BLaER1 treated with 17β-estradiol and CSF1 and Interleukin-3, amounts not matched to agents 10 nM and 100 nM (cell line): Measurements from ENCODE around the gene SPANXN2.
"Not testable (repeated sequence)": the region's sequence is repeated elsewhere in the genome, so short reads cannot be mapped to it uniquely, and the experiment has no call there.

Experiments used
- H3K27ac ChIP-seq, 11 experiments: shearing (Covaris generic); formaldehyde crosslinking; 2 replicates each; pipeline ENCODE4 v1.8.1; 2022
- H3K27me3 ChIP-seq, 11 experiments: shearing (Covaris generic); formaldehyde crosslinking; 2 replicates each; pipeline ENCODE4 v1.8.1; 2022
- H3K36me3 ChIP-seq, 11 experiments: shearing (Covaris generic); formaldehyde crosslinking; 2 replicates each; pipeline ENCODE4 v1.8.1; 2022
- H3K4me1 ChIP-seq, 10 experiments: shearing (Covaris generic); formaldehyde crosslinking; 2 replicates each; pipeline ENCODE4 v1.8.1; 2022
- H3K4me2 ChIP-seq, 11 experiments: shearing (Covaris generic); formaldehyde crosslinking; 2 replicates each; pipeline ENCODE4 v1.8.1; 2022
- H3K4me3 ChIP-seq, 10 experiments: shearing (Covaris generic); formaldehyde crosslinking; 2 replicates each; pipeline ENCODE4 v1.8.1; 2022
- H3K9ac ChIP-seq, 11 experiments: shearing (Covaris generic); formaldehyde crosslinking; 2 replicates each; pipeline ENCODE4 v1.8.1; 2022
- H3K9me3 ChIP-seq, 11 experiments: shearing (Covaris generic); formaldehyde crosslinking; replicated peaks in 1 of 11; 2 replicates each; pipeline ENCODE4 v1.8.1; 2022
- H4K20me1 ChIP-seq, 11 experiments: shearing (Covaris generic); formaldehyde crosslinking; 2 replicates each; pipeline ENCODE4 v1.8.1; 2022
- Cebpa-rat ChIP-seq, 11 experiments: shearing (Covaris generic); IDR thresholded peaks; 2 replicates each; pipeline ENCODE4 v1.8.1; 2022

Gene SPANXN2, protein sequence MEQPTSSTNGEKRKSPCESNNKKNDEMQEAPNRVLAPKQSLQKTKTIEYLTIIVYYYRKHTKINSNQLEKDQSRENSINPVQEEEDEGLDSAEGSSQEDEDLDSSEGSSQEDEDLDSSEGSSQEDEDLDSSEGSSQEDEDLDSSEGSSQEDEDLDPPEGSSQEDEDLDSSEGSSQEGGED

DNA sequence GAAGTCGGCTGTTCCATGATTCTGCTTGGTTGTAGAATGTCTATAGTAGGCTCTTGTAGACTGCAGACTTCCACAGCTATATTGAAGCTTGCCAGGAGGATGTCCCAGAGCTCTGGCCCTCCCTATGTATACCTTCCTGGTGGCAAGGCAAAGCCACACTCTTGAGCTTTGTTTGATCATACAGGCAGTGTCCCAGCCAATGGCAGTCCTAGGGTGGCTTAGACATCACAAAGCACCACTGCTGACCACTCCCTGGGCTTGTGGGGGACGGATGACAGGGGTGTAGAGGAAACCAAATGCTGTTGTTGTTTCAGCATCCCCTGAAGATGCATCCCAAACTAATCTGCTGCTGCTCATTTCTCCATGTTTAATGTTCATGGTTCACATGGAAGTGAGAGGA, at the start of gene SPANXN2:
Gene SPANXN2 (minus strand): TSS at position 101 of the 400 bp plus-strand sequence. CDS start 84 bp downstream, at position 17.
- not testable (repeated sequence) for H3K27ac ChIP-seq, H3K9me3 ChIP-seq, H3K36me3 ChIP-seq, H4K20me1 ChIP-seq, H3K4me2 ChIP-seq, H3K4me1 ChIP-seq, H3K4me3 ChIP-seq, H3K9ac ChIP-seq
- H3K27me3 ChIP-seq: peaks cover 58 to 98% (median 91%) of the 10 kb centered on the region in 11 experiments

- no peaks in the 10 kb centered on the region for H3K36me3 ChIP-seq
- no peak for TF ChIP-seq Cebpa-rat (IDR thresholded peaks at IDR 0.05)
- peaks cover 44 to 55% (median 52%) of the 10 kb centered on the region in 11 experiments for H3K27me3 ChIP-seq
- H3K4me3 ChIP-seq: no peak overlapping the region
- H3K4me2 ChIP-seq: no peak overlapping the region
- H3K27ac ChIP-seq: no peak overlapping the region
- peaks cover 0 to 24% (median 13%) of the 10 kb centered on the region in 11 experiments; a peak in 13 of 22 replicates for H3K9me3 ChIP-seq
- H4K20me1 ChIP-seq: no peaks in the 10 kb centered on the region
- no peak overlapping the region for H3K9ac ChIP-seq
- H3K4me1 ChIP-seq: no peaks in the 10 kb centered on the region
These were observed 48.4 kb upstream of the SPANXN2 start for GRCh38 chrX:143768976-143769375.

DNA sequence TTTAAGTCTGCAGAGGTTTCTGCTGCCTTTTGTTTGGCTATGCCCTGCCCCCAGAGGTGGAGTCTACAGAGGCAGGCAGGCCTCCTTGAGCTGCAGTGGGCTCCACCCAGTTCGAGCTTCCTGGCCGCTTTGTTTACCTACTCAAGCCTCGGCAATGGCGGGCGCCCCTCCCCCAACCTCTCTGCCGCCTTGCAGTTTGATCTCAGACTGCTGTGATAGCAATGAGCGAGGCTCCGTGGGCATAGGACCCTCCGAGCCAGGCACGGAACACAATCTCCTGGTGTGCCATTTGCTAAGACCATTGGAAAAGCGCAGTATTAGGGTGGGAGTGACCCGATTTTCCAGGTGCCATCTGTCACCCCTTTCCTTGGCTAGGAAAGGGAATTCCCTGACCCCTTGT, 47.2 kb upstream of the SPANXN2 start:
- not testable (repeated sequence) for H4K20me1 ChIP-seq, H3K36me3 ChIP-seq, H3K9ac ChIP-seq, H3K4me1 ChIP-seq, H3K4me3 ChIP-seq, H3K4me2 ChIP-seq, H3K27ac ChIP-seq
- Histone ChIP-seq H3K27me3 (peaks cover 32 to 43% (median 41%) of the 10 kb centered on the region in 11 experiments), H3K9me3 (peaks cover 0 to 24% (median 13%) of the 10 kb centered on the region in 11 experiments; a peak in 13 of 22 replicates)

DNA sequence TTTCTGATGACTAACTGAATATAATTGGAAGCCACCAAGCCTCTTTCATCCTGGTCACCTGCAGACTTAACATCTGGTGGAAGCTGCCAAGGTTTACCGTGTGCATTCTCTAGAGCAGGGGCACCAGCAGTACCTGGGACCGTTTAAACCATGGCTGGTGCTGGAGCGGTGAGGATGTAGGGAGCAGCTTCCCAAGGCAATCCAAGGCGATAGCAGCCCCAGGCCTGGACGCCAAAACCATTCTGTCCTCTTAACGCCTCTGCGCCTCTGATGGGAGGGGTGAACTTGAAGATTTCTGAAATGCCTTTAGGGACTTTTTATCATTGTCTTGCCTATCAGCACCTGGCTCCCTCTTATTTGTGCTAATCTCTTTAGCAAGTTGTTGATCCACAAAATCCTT, 37.3 kb upstream of the SPANXN2 start:
- no peak overlapping the region for H3K27ac ChIP-seq
- H3K4me1 ChIP-seq: peaks cover 0 to 5% (median 0%) of the 10 kb centered on the region in 10 experiments; a peak in 1 of 20 replicates
- H3K36me3 ChIP-seq: no peaks in the 10 kb centered on the region
- H4K20me1 ChIP-seq: no peaks in the 10 kb centered on the region; a peak in 1 of 22 replicates
- no peak overlapping the region for H3K4me2 ChIP-seq
- no peak overlapping the region for H3K4me3 ChIP-seq
- H3K27me3 ChIP-seq: peaks cover 51 to 86% (median 75%) of the 10 kb centered on the region in 11 experiments
- H3K9me3 ChIP-seq: peaks cover 5 to 14% (median 10%) of the 10 kb centered on the region in 11 experiments; a peak in 19 of 22 replicates
- H3K9ac ChIP-seq: no peak overlapping the region
- no peak for TF ChIP-seq Cebpa-rat (IDR thresholded peaks at IDR 0.05)

DNA sequence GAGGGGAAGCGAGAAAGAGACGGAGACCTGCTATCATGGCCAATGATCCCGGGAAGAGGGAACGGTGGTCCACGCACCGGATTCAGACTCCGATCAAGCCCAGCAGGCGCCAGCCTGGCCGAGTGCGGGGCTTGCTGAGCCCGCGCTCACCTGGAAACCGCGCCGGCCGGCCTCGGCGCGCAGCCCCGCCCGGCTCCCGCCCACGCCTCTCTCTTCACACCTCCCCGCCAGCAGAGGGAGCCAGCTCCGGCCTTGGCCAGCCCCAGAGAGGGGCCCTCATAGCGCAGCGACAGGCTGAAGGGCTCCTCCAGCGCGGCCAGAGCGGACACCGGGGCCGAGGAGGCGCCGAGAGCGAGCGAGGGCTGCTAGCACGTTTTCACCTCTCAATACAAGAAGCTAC, 36.8 kb upstream of the SPANXN2 start:
- Histone ChIP-seq H3K27me3 (peaks cover 53 to 91% (median 80%) of the 10 kb centered on the region in 11 experiments), H3K4me2 (no peak overlapping the region), H3K27ac (no peak overlapping the region), H3K9me3 (peaks cover 5 to 14% (median 10%) of the 10 kb centered on the region in 11 experiments; a peak in 19 of 22 replicates), H3K4me1 (peaks cover 0 to 5% (median 0%) of the 10 kb centered on the region in 10 experiments; a peak in 1 of 20 replicates), H3K9ac (no peak overlapping the region), H3K36me3 (no peaks in the 10 kb centered on the region), H4K20me1 (no peaks in the 10 kb centered on the region; a peak in 1 of 22 replicates), H3K4me3 (no peak overlapping the region)
- no peak for TF ChIP-seq Cebpa-rat (IDR thresholded peaks at IDR 0.05)

DNA sequence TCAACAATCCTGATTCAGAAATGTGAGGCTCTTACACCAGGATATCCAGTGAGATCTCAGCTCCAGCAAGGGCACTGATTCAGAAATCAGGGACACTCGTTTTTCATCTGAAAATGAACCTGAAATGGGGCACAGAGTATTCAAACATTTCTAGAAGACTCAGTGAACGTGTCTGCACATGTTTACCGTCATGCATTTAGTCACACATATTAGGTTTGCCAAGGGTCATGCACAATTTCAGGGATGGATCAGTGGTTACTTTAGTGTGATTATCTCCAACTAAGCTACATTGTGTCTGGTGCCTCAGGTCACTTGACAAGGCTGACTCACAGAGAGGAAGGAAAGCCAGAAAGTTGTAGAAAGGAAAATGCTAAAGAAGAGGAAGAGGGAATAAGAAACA, 33.6 kb upstream of the SPANXN2 start:
- H3K27me3 ChIP-seq: peaks cover 57 to 93% (median 82%) of the 10 kb centered on the region in 11 experiments
- H3K4me1 ChIP-seq: peaks cover 0 to 5% (median 0%) of the 10 kb centered on the region in 10 experiments; a peak in 1 of 20 replicates
- H3K9me3 ChIP-seq: peaks cover 5 to 14% (median 10%) of the 10 kb centered on the region in 11 experiments; a peak in 19 of 22 replicates
- H3K4me3 ChIP-seq: no peak overlapping the region
- peak overlapping the region in 1 of 11 experiments; percentile 17; a peak in 1 of 22 replicates for H3K4me2 ChIP-seq
- no peak overlapping the region for H3K27ac ChIP-seq
- TF ChIP-seq Cebpa-rat (IDR thresholded peaks at IDR 0.05): no peak
- H4K20me1 ChIP-seq: no peaks in the 10 kb centered on the region; a peak in 1 of 22 replicates
- H3K36me3 ChIP-seq: no peaks in the 10 kb centered on the region
- H3K9ac ChIP-seq: no peak overlapping the region

DNA sequence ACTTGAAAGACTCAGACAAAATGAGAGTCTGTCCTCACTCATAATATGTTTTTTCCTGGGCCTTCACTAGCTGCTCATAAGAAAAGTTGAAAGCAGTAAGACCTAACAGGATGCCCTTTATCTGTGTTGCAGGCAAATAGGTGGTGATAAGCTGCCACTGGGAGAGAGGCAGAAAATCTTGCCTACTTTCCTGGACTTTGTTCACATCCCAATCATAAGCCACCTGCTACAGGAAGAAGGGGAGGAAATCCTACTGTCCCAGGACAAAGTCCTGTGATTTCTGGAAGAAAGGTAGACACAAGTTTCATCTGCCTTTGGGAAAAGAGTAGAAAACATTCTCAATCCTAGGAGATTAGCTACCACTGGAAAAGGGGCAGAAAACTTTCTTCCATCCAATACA, 13.3 kb upstream of the SPANXN2 start:
- TF ChIP-seq Cebpa-rat (IDR thresholded peaks at IDR 0.05): no peak
- Histone ChIP-seq H3K9ac (no peak overlapping the region), H3K4me1 (no peaks in the 10 kb centered on the region), H3K27ac (no peak overlapping the region), H3K4me3 (no peak overlapping the region), H3K36me3 (no peaks in the 10 kb centered on the region), H3K27me3 (peaks cover 53 to 99% (median 84%) of the 10 kb centered on the region in 11 experiments), H3K4me2 (no peak overlapping the region), H4K20me1 (no peaks in the 10 kb centered on the region; a peak in 1 of 22 replicates), H3K9me3 (peaks cover 0 to 17% (median 0%) of the 10 kb centered on the region in 11 experiments; a peak in 1 of 22 replicates)

DNA sequence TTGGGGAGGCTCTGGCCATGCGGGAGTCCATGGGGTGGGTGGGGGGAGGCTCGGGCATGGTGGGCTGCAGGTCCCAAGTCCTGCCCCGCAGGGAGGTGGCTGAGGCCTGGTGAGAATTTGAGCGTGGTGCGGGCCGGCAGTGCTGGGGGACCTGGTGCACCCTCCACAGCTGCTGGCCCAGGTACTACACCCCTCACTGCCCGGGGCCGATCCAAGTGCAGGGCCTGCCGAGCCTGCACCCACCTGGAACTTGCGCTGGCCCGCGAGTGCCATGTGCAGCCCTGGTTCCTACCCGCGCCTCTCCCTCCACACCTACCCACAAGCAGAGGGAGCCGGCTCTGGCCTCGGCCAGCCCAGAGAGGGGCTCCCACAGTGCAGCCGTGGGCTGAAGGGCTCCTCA, 5.7 kb upstream of the SPANXN2 start:
- Histone ChIP-seq H3K27me3 (peaks cover 42 to 90% (median 82%) of the 10 kb centered on the region in 11 experiments), H3K4me2 (no peak overlapping the region), H3K4me1 (no peaks in the 10 kb centered on the region), H3K9ac (no peak overlapping the region), H4K20me1 (no peaks in the 10 kb centered on the region), H3K4me3 (no peak overlapping the region), H3K9me3 (peaks cover 10 to 29% (median 21%) of the 10 kb centered on the region in 11 experiments; a peak in 20 of 22 replicates), H3K27ac (no peak overlapping the region), H3K36me3 (no peaks in the 10 kb centered on the region)
- TF ChIP-seq Cebpa-rat (IDR thresholded peaks at IDR 0.05): no peak

GRCh38 chrX:143701460-143701859, 19.1 kb downstream of the SPANXN2 start:
- Histone ChIP-seq H3K27me3 (peaks cover 36 to 80% (median 73%) of the 10 kb centered on the region in 11 experiments), H3K4me3 (0 out of 20 replicates have a peak overlapping the region, but pooled peaks of 1 of the 10 experiments have one; percentile 11), H3K9me3 (peaks cover 27 to 58% (median 40%) of the 10 kb centered on the region in 11 experiments), H3K36me3 (no peaks in the 10 kb centered on the region), H3K9ac (no peak overlapping the region), H3K4me1 (peaks cover 0 to 13% (median 0%) of the 10 kb centered on the region in 10 experiments; a peak in 3 of 20 replicates), H3K4me2 (no peak overlapping the region), H3K27ac (no peak overlapping the region), H4K20me1 (0 out of 22 replicates have a peak, but pooled peaks cover 0 to 5% (median 0%) of the 10 kb centered on the region in 11 experiments)
- TF ChIP-seq Cebpa-rat (IDR thresholded peaks at IDR 0.05): no peak
